ENCODE data around the gene ZSCAN25. TPM values are rescaled to one million over a fixed set of nuclear protein-coding genes. Genes with fewer than 3 reads are reported as not detected.
"Not testable (repeated sequence)": the region's sequence is repeated elsewhere in the genome, so short reads cannot be mapped to it uniquely, and the experiment has no call there.

The ZSCAN25 gene
- 10 to 100 TPM; 33.9 to 51.6 (median 43.8) TPM for total RNA-seq
- 10 to 100 TPM; 15.5 to 20.6 TPM for polyA plus RNA-seq
- 69.5 reads per million, percentile 78 among the genes with 10 or more reads in this experiment for total RNA-seq

DNA sequence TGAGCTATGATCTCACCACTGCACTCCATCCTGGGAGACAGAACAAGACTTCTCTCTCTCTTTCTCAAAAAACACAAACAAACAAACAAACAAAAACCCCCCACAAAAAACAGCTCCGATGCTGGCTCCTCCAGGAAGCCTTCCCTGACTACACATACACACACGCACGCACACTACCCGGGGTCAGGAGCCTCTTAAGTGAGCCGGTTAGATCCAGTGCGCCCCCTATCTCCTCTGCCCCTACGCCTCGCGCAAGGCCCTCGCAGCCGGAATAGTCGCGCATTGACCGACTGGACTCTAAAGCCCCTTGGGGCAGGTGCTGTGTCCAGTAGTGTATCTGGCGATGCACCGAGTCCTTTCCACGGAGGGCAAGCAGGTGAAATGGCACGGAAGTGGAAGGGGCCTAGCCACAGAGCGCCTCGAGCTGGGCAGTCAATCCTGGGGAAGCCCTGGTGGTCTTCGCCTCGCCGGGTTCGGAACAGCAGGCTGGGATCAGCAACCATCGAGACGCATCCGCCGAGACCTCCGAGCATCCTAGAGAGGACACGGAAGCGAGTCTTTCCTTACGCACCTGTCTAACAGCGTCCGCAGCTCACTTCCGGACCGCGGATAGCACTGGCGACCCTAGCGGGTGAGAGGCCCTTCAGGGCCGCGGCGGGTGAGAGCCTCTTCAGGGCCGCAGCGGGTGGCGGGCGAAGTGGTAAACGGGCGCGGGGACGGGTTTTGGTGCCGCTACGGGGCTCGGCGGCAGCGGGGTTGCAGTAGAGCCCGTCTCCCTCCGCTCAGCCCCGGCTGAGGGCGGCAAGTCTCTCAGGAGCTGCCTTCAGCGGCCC lies at the start of gene ZSCAN25:
TSS of gene ZSCAN25 (plus strand) at position 588 of the 833 bp plus-strand sequence. CDS start 2,661 bp downstream, outside the sequence.
- Mint-ChIP-seq H3K4me3 (peak within 1 kb of the TSS; percentile 94 to 99 (median 98)), H3K27me3 (peaks cover 0 to 4% (median 0%) of the 10 kb centered on the region in 5 donors), H3K4me1 (peaks cover 30 to 55% (median 48%) of the 10 kb centered on the region in 7 donors), H3K9me3 (peaks cover 0 to 4% (median 0%) of the 10 kb centered on the region in 11 donors), H3K27ac (peak within 1 kb of the TSS; percentile 88 to 99 (median 97)), H3K36me3 (peaks cover 9 to 30% (median 27%) of the 10 kb centered on the region in 5 donors)
- peaks cover 12 to 14% of the 10 kb centered on the region in 2 donors for H3K4me1 ChIP-seq (ENCODE audit: control insufficient read depth in 2 of 2, insufficient read depth in 2 of 2, low read length in 2 of 2)
- H3K4me3 ChIP-seq (ENCODE audit: low read length), result peak within 1 kb of the TSS; percentile 83
- H3K27me3 ChIP-seq (ENCODE audit: control insufficient read depth in 2 of 2, insufficient read depth in 2 of 2, low read length in 2 of 2), result no peaks in the 10 kb centered on the region
- ChIA-PET CTCF (interaction anchor here (0.6 kb wide), 2 partner anchors 55 to 459 kb away, joined by 3 to 4 read pairs; no protein-coding TSS in a partner anchor), POLR2A (interaction anchor here (0.6 to 4.0 kb wide), 17 partner anchors 9 to 525 kb away, joined by 3 to 38 read pairs (median 5); partner anchors contain the start of genes BUD31, FAM200A, PDAP1 and TMEM225B)
- ATAC-seq (peak; percentile 99), DNase-seq (peak; percentile 65 to 88 (median 85))
- peak within 1 kb of the TSS; percentile 90 for H3K27ac ChIP-seq (ENCODE audit: low read depth, low read length)
- intact Hi-C loops (cut with micrococcal nuclease), result loop anchor here (1.0 to 5.0 kb wide), 14 partner anchors 8 to 812 kb away; partner anchors contain the start of genes BUD31 (in 2 of the 2), PDAP1 (in 2 of the 2), ZKSCAN5 (in 2 of the 2) and ZNF3 (in 2 of the 2)
- H3K9me3 ChIP-seq (ENCODE audit: control insufficient read depth in 2 of 3, low read length in 3 of 3), result no peaks in the 10 kb centered on the region
- peaks cover 11 to 41% (median 15%) of the 10 kb centered on the region in 3 experiments for H3K36me3 ChIP-seq (ENCODE audit: control insufficient read depth in 2 of 3, insufficient read depth in 3 of 3, low read length in 3 of 3)

- H3K4me3 Mint-ChIP-seq; H3K27me3 ChIP-seq (ENCODE audit: control insufficient read depth in 2 of 2, insufficient read depth in 2 of 2, low read length in 2 of 2); H3K9me3 Mint-ChIP-seq; H3K27me3 Mint-ChIP-seq; CTCF ChIA-PET; H3K27ac ChIP-seq (ENCODE audit: low read depth, low read length); H3K4me3 ChIP-seq (ENCODE audit: low read length); POLR2A ChIA-PET; H3K4me1 ChIP-seq (ENCODE audit: control insufficient read depth in 2 of 2, insufficient read depth in 2 of 2, low read length in 2 of 2); DNase-seq; intact Hi-C loops (cut with micrococcal nuclease); H3K9me3 ChIP-seq (ENCODE audit: control insufficient read depth in 2 of 3, low read length in 3 of 3); H3K27ac Mint-ChIP-seq; ATAC-seq: not testable (repeated sequence)
- Mint-ChIP-seq H3K36me3 (peaks cover 17 to 52% (median 46%) of the 10 kb centered on the region in 5 donors), H3K4me1 (peaks cover 8 to 21% (median 15%) of the 10 kb centered on the region in 7 donors)
- H3K36me3 ChIP-seq (ENCODE audit: control insufficient read depth in 2 of 3, insufficient read depth in 3 of 3, low read length in 3 of 3), result peaks cover 0 to 60% (median 12%) of the 10 kb centered on the region in 3 experiments
These were observed 48.0 kb upstream of the ZSCAN25 start for GRCh38 chr7:99568770-99569169.

GRCh38 chr7:99571768-99572167 lies 45.0 kb upstream of the ZSCAN25 start:
- intact Hi-C loops (cut with micrococcal nuclease), result no loop called here
- Histone ChIP-seq H3K27ac (ENCODE audit: low read depth, low read length) (no peak overlapping the region), H3K36me3 (ENCODE audit: control insufficient read depth in 2 of 3, insufficient read depth in 3 of 3, low read length in 3 of 3) (peaks cover 0 to 41% (median 0%) of the 10 kb centered on the region in 3 experiments), H3K27me3 (ENCODE audit: control insufficient read depth in 2 of 2, insufficient read depth in 2 of 2, low read length in 2 of 2) (no peaks in the 10 kb centered on the region), H3K9me3 (ENCODE audit: control insufficient read depth in 2 of 3, low read length in 3 of 3) (no peaks in the 10 kb centered on the region), H3K4me3 (ENCODE audit: low read length) (no peak overlapping the region), H3K4me1 (ENCODE audit: control insufficient read depth in 2 of 2, insufficient read depth in 2 of 2, low read length in 2 of 2) (no peaks in the 10 kb centered on the region)
- H3K9me3 Mint-ChIP-seq, result no peaks in the 10 kb centered on the region
- no peaks in the 10 kb centered on the region for H3K27me3 Mint-ChIP-seq
- peaks cover 0 to 10% (median 6%) of the 10 kb centered on the region in 7 donors for H3K4me1 Mint-ChIP-seq
- H3K4me3 Mint-ChIP-seq, result no peak overlapping the region
- no peak for DNase-seq
- ChIA-PET CTCF (no interaction called here), POLR2A (interaction anchor here (2.0 kb wide), 1 partner anchor 12 kb away, joined by 10 read pairs; no protein-coding TSS in a partner anchor)
- H3K27ac Mint-ChIP-seq, result peak overlapping the region in 6 of 9 donors; percentile 13 to 71 (median 59)
- peaks cover 10 to 40% (median 34%) of the 10 kb centered on the region in 5 donors for H3K36me3 Mint-ChIP-seq
- no peak for ATAC-seq

DNA sequence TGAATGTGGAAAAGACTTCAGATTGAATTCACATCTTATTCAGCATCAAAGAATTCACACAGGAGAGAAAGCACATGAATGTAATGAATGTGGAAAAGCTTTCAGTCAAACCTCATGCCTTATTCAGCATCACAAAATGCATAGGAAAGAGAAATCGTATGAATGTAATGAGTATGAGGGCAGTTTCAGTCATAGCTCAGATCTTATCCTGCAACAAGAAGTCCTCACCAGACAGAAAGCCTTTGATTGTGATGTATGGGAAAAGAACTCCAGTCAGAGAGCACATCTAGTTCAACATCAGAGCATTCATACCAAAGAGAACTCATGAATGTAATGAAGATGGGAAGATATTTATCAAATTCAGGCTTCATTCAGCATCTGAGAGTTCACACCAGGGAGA lies 43.5 kb upstream of the ZSCAN25 start:
- Mint-ChIP-seq H3K4me3 (no peak overlapping the region), H3K27me3 (no peaks in the 10 kb centered on the region), H3K4me1 (peaks cover 4 to 10% (median 6%) of the 10 kb centered on the region in 7 donors), H3K27ac (peak overlapping the region in 2 of 9 donors; percentile 22 to 52), H3K36me3 (peaks cover 10 to 40% (median 34%) of the 10 kb centered on the region in 5 donors), H3K9me3 (no peaks in the 10 kb centered on the region)
- H3K4me3 ChIP-seq (ENCODE audit: low read length), result no peak overlapping the region
- no peaks in the 10 kb centered on the region for H3K4me1 ChIP-seq (ENCODE audit: control insufficient read depth in 2 of 2, insufficient read depth in 2 of 2, low read length in 2 of 2)
- intact Hi-C loops (cut with micrococcal nuclease), result no loop called here
- H3K36me3 ChIP-seq (ENCODE audit: control insufficient read depth in 2 of 3, insufficient read depth in 3 of 3, low read length in 3 of 3), result peaks cover 0 to 41% (median 0%) of the 10 kb centered on the region in 3 experiments
- CTCF ChIA-PET, result no interaction called here
- H3K9me3 ChIP-seq (ENCODE audit: control insufficient read depth in 2 of 3, low read length in 3 of 3), result no peaks in the 10 kb centered on the region
- DNase-seq (no peak), ATAC-seq (no peak)
- POLR2A ChIA-PET, result interaction anchor here (2.0 kb wide), 1 partner anchor 14 kb away, joined by 10 read pairs; no protein-coding TSS in a partner anchor
- no peaks in the 10 kb centered on the region for H3K27me3 ChIP-seq (ENCODE audit: control insufficient read depth in 2 of 2, insufficient read depth in 2 of 2, low read length in 2 of 2)
- H3K27ac ChIP-seq (ENCODE audit: low read depth, low read length), result no peak overlapping the region

- H3K27me3 Mint-ChIP-seq, result peaks cover 0 to 3% (median 0%) of the 10 kb centered on the region in 5 donors
- H3K4me3 Mint-ChIP-seq, result no peak overlapping the region
- no peak overlapping the region for H3K27ac Mint-ChIP-seq
These were observed 40.5 kb upstream of the ZSCAN25 start for GRCh38 chr7:99576251-99576650.

DNA sequence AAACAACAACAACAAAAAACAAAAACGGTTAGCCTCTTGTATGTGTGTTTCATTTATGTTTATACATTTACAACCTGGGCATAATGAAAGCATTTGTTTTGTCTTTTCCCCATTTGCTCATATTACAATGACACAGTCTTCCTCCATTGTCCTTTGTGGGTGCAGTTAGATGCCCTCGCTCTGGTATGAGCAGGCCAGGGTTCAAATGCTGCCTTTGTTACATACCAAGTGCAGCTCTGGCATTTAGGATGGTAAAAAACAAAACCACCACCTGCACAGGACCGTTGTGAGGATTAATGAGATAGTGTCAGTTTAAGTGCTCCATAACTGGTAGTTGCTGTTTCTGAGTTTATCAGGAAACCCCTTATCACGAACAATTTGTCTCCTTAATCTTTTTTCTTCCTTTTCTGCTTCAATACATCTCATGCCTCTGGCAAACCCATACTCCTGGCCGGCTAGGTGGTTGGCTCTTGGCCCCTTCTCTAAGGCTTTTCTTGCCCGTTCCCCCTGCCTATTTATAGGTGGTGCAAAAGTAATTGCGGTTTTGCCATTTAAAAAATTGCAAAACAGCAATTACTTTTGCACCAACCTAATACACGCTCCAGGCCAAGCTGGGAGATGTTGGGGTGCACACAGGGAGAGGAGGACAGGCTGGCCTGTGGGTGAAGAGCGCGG lies 37.3 kb upstream of the ZSCAN25 start:
- Histone ChIP-seq H3K4me3 (ENCODE audit: low read length) (peak overlapping the region; percentile 77), H3K4me1 (ENCODE audit: control insufficient read depth in 2 of 2, insufficient read depth in 2 of 2, low read length in 2 of 2) (peaks cover 3 to 4% of the 10 kb centered on the region in 2 donors), H3K27me3 (ENCODE audit: control insufficient read depth in 2 of 2, insufficient read depth in 2 of 2, low read length in 2 of 2) (no peaks in the 10 kb centered on the region), H3K36me3 (ENCODE audit: control insufficient read depth in 2 of 3, insufficient read depth in 3 of 3, low read length in 3 of 3) (no peaks in the 10 kb centered on the region), H3K27ac (ENCODE audit: low read depth, low read length) (peak overlapping the region; percentile 73), H3K9me3 (ENCODE audit: control insufficient read depth in 2 of 3, low read length in 3 of 3) (no peaks in the 10 kb centered on the region)
- ATAC-seq, result no peak
- Mint-ChIP-seq H3K27ac (peak overlapping the region in 7 of 9 donors; percentile 15 to 87 (median 77)), H3K27me3 (peaks cover 0 to 3% (median 0%) of the 10 kb centered on the region in 5 donors), H3K36me3 (peaks cover 0 to 4% (median 0%) of the 10 kb centered on the region in 5 donors), H3K4me1 (peaks cover 0 to 24% (median 17%) of the 10 kb centered on the region in 7 donors), H3K9me3 (no peaks in the 10 kb centered on the region), H3K4me3 (peak overlapping the region; percentile 87 to 98 (median 94))
- POLR2A ChIA-PET, result interaction anchor here (0.6 to 3.8 kb wide), 7 partner anchors 9 to 1746 kb away, joined by 3 to 37 read pairs (median 5); partner anchors contain the start of genes ZKSCAN5, ZNF655 and ZSCAN25
- intact Hi-C loops (cut with micrococcal nuclease), result no loop called here
- peak in 1 of 9 donors; percentile 20 for DNase-seq
- CTCF ChIA-PET, result interaction anchor here (1.1 to 1.4 kb wide), 2 partner anchors 54 to 75 kb away, joined by 4 to 5 read pairs; partner anchors contain the start of gene ZKSCAN5

More at GRCh38 chr7:99576251-99576650, 40.5 kb upstream of the ZSCAN25 start:
- POLR2A ChIA-PET, result interaction anchor here (0.6 to 1.2 kb wide), 2 partner anchors 10 to 19 kb away, joined by 3 to 4 read pairs; no protein-coding TSS in a partner anchor
- H3K36me3 Mint-ChIP-seq, result peaks cover 10 to 31% (median 22%) of the 10 kb centered on the region in 5 donors
- DNase-seq (no peak), ATAC-seq (no peak)
- no peaks in the 10 kb centered on the region for H3K9me3 ChIP-seq (ENCODE audit: control insufficient read depth in 2 of 3, low read length in 3 of 3)
- peaks cover 3 to 4% of the 10 kb centered on the region in 2 donors for H3K4me1 ChIP-seq (ENCODE audit: control insufficient read depth in 2 of 2, insufficient read depth in 2 of 2, low read length in 2 of 2)
- peaks cover 10 to 23% (median 16%) of the 10 kb centered on the region in 7 donors for H3K4me1 Mint-ChIP-seq
- H3K4me3 ChIP-seq (ENCODE audit: low read length), result no peak overlapping the region
- intact Hi-C loops (cut with micrococcal nuclease), result no loop called here
- H3K27me3 ChIP-seq (ENCODE audit: control insufficient read depth in 2 of 2, insufficient read depth in 2 of 2, low read length in 2 of 2), result no peaks in the 10 kb centered on the region
- H3K36me3 ChIP-seq (ENCODE audit: control insufficient read depth in 2 of 3, insufficient read depth in 3 of 3, low read length in 3 of 3), result peaks cover 0 to 23% (median 0%) of the 10 kb centered on the region in 3 experiments
- H3K9me3 Mint-ChIP-seq, result no peaks in the 10 kb centered on the region
- H3K27ac ChIP-seq (ENCODE audit: low read depth, low read length), result no peak overlapping the region
- CTCF ChIA-PET, result interaction anchor here (0.6 kb wide), 1 partner anchor 553 kb away, joined by 4 read pairs; no protein-coding TSS in a partner anchor

Data from naive thymus-derived CD4-positive, alpha-beta T cell (primary cell).